GM21528 (cell line): ENCODE measurements around the gene SCAI.
"Not testable (repeated sequence)": the region's sequence is repeated elsewhere in the genome, so short reads cannot be mapped to it uniquely, and the experiment has no call there.

ENCODE experiments used
- ATAC-seq: cut with Tn5 transposase; IDR thresholded peaks from one replicate; pipeline ENCODE4 v1.9.1; 2021; ENCODE audit warnings: mild to moderate bottlenecking, moderate library complexity; ENCODE audit not compliant: unreplicated experiment, low FRiP score

The SCAI gene

GRCh38 chr9:125143377-125144090 is at the start of gene SCAI:
TSS of gene SCAI (minus strand) at chr9:125143528. CDS start at chr9:125143437, 91 bp downstream.
- ATAC-seq = peak; percentile 98

DNA sequence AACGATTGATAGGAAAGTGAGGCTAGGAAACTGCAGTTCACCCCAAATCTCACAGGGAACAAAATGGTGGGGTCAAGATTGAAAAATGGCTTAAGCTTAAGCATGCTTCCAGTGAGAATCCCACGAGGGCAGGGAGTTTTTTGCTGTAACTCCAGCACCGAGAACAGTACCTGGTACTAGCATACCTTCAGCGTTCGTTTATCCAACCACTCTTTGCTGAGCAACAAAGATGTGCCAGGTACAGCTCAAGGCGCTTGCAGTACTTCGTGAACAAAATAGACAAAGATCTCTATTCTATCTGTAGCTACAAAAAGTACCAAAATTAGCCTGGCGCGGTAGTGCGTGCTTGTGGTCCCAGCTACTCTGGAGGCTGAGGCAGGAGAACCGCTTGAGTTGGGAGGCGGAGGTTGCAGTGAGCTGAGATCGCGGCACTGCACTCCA is 47.1 kb upstream of the SCAI start:
- ATAC-seq = no peak

DNA sequence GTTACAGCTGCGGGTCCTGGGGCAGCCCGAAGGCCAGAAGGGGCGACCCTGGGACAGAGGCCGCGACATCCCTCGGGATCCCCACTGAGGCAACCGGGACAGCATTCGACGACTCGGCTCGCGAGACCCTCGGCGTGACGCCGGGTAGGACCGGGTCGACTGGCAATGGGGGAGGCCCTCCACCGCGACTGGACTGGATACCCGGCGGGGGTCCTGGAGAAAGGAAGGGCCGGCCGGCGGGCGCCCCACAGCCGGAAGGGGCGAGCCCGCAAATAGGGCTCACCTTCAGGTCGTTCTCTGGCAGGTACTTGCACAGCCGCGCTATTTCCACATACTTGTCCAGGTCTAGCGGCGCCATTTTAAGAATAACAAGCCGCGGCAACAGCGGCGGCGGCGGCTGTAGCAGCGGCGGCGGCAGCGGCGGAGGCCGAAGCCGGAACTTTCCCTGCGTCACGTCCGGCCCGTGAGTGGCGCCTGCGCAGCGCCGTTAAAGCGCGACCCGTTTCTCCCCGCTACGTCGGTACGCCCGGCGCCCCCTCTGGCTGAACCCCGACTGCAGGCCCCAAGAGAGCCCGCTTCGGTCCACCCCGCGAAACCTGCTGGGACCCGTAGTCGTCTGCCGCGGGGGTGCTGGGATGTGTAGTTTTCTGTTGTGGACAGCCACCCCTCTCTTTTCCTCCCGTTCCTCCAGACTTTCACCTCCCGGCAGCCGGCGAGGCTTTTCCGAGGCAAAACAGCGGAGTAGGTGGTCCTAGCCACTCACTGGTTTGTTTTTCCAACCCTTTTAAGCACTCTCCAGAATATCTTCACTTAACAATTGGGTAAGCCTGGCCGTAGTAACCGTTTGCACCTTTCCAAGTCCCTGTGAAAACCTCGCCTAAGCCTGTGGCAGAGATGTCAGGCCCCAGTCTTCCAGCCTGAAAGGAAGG is 46.3 kb upstream of the SCAI start, which contains the start of gene PPP6C:
Gene PPP6C, minus strand, starts transcription at position 443 of the 929 bp plus-strand sequence. Its CDS starts 85 bp downstream, at position 358.
- peak; percentile 96 for ATAC-seq

DNA sequence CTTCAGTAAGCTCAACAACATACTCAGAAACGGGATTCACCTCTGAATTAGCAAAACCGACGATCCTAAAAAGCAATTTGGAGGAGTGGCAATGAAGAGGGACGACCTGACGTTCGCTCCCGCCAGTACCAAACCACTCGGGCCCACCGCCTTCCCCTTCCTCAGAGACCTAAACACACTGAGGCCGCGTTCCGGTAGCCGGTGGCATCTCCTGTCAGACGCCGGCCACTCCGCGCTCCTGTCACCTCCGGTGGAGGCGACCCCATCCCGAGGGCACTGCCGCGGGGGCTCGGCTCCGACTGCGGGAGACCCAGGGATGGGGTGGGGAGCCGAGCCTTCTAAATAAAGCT is 45.7 kb upstream of the SCAI start:
- peak; percentile 23 for ATAC-seq

DNA sequence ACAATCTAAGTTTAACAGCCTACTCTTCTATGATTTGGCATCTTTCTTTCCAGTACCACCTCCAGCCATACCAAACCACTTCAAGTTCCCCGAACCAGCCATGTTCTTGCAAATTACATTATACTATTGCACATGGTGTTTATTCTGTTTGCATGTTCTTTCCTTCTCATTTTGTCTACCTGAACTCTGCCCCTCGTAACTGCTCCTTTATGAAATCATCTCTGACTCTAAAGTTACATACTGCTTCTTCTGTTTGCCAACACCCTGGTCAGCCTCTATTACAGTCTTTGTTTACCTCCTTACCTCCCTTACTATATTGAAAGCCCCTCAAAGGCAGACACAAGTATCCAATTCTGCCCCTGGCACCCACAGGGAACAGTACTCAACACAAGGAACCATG is 40.2 kb upstream of the SCAI start:
- ATAC-seq = no peak

- no peak for ATAC-seq
Observed at GRCh38 chr9:125183054-125183453, 39.7 kb upstream of the SCAI start.

DNA sequence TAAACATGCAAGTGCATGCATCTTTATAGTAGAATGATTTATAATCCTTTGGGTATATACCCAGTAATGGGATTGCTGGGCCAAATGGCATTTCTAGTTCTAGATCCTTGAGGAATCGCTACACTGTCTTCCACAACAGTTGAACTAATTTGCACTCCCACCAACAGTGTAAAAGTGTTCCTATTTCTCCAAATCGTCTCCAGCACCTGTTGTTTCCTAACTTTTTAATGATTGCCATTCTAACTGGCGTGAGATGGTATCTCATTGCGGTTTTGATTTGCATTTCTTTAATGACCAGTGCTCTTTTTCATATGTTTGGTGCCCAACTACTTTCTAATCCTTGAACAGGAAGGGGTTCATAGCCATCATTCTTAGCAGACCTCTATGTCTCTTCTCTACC is 38.4 kb upstream of the SCAI start:
- ATAC-seq = not testable (repeated sequence)

DNA sequence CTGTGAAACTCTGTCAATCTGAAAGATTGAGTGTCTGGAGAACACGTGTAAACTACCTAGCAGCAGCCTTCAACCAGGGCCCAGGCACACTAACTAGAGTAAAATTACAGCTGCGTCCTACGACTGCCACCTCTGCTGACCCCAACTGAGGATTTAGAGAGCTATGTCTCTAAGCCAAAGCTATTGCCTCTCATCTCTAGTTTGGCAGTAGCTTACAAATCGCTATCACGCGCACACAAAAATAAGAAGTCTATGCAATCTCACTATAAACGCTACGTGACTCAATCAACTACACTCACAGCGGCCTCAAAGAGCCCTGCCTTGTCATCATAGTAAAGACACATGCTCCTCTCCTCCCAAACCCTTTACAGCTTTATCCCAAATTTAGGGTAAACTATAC is 37.5 kb upstream of the SCAI start:
- ATAC-seq = no peak

GRCh38 chr9:125179776-125180175 is 36.4 kb upstream of the SCAI start:
- not testable (repeated sequence) for ATAC-seq

- ATAC-seq = no peak
Observed at GRCh38 chr9:125177888-125178287, 34.6 kb upstream of the SCAI start.

DNA sequence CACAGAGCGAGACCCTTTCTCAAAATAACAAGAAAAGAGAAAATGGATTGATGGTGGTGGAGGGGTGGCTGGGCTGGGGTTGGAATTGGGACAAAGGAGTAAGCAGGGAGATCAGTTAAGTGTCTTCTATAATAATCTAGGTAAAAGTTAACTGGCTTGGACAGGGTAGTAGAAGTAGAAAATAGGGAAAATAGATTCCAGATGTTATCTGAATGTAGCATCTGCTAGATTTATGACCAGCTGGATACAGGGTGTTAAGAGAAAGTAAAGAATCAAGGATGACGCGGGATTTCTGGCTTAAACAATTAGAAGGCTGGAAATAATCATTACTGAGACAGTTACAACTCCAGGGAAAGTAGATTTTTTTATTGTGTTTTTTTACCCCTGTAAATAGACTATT is 33.3 kb upstream of the SCAI start:
- ATAC-seq = no peak

GRCh38 chr9:125172031-125172755 is 28.9 kb upstream of the SCAI start:
- ATAC-seq = no peak

DNA sequence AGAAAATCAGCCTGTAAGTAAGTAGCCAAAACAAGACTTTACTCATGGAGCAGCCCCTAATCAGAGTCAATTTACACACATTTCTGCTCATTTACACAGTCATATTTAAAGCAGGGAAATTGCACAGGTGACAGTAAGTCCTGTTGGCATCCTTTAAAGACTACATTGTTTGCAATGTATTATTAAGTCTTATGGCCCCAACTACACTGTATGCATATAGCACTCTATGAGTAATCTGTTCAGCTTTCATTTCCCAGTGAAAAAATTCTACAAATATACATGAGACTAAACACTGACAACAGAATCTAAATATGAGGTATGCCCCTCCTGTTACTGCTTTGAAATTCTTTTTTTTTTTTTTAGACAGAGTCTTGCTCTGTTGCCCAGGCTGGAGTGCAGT is 26.6 kb upstream of the SCAI start:
- no peak for ATAC-seq

DNA sequence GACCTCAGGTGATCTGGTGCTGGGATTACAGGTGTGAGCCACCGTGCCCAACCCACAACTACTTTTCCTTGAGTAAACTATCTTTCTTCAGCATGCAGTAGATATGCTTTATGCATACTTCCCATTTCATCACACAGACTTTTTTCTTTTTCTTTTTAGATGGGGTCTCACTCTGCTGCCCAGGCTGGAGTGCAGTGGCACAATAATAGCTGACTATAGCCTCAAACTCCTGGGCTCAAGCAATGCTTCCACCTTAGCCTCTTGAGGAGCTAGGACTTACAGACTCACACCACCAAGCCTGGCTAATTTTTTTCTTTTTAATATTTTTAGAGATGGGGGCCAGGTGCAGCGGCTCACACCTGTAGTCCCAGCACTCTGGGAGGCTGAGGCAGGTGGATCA is 23.4 kb upstream of the SCAI start:
- no peak for ATAC-seq

GRCh38 chr9:125162891-125163290 is 19.6 kb upstream of the SCAI start:
- ATAC-seq = not testable (repeated sequence)

DNA sequence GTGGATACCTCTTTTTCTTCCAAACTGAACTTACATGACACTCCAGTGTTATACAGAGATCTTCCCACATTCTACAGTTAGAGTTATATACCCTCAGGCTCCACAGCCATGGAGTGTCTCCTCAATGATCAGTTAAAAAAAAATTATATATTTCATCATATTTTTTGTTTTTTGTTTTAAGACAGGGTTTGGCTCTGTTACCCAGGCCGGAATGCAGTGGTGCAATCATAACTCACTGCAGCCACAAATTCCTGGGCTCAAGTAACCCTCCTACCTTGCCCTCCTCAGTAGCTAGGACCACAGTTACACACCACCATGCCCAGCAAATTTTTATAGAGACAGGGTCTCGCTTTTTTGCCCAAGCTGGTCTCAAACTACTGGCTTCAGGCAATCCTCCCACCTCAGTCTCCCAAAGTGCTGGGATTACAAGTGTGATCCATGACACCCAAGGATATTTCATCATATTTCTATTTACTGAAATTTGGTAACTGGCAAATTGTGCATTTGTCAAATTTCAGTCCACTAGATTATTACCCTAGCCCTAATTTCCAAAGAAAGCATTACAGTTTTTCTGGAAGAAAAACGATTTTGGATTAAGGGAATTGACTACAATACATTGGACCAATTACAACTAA is 18.1 kb upstream of the SCAI start:
- no peak for ATAC-seq

DNA sequence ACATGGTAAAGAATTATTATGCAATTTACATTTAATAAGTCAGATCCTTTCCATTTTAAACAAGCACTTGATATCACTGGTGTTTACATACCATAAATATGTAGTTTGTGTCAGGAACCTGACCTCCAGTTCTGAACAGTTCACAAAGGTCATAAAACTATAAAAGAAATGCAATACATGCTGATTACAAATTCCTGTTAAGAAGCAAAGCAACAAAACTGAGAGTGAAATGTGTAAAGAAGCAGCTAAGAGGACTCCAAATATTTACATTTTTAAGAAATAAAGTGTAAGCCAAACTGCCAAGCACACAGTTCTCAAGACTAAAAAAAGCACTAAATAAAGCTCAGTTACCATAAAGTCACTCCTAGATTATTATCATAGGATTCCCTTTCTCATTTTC is 17.4 kb upstream of the SCAI start:
- ATAC-seq = no peak

DNA sequence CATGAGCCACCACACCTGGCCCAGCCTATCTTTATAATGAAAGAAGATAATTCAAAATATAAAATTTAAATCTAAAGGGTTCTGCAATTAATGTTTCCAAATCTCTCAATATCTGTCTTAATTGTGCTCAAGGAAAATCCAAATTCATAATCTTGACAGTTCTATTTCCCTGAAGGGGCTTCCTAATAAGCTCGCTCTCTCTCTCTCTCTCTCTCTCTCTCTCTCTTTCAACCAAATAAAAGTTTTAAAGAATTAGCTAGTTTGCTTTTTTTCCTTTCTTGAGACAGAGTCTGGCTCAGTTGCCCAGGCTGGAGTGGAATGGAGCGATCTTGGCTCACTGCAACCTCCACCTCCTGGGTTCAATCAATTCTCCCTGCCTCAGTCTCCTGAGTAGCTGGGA is 13.2 kb upstream of the SCAI start:
- ATAC-seq = no peak

- ATAC-seq = no peak
Observed at GRCh38 chr9:125153712-125154367, 10.5 kb upstream of the SCAI start.

DNA sequence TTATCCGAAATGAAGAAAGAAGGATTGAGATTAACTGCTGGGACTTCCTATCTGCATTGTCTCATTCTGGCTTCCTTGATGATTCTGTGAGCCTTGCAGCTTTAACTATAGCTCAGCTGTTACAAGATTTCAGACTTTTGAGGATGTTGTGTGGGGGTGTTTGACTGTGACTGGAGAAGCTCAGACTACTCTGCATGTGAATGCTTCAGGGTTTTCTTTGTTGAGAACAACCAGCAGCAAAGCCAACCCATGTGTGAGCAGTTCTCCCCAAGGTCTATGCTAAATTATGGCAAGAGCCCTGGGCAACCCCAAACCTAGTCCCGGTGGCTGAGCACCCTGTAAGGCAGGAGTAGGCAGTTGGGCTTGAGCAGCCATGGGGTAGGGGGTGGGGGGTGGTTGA is 8.4 kb upstream of the SCAI start:
- ATAC-seq = no peak
